Mesendoderm (in vitro differentiated cells): Measurements from ENCODE around the gene RGL3.
"Not testable (repeated sequence)": the region's sequence is repeated elsewhere in the genome, so short reads cannot be mapped to it uniquely, and the experiment has no call there.

ENCODE experiments used
- DNase-seq: peaks from one replicate; pipeline ENCODE4 v3.0.0; 2013
- H2AK5ac ChIP-seq: 2 replicates; pipeline ENCODE4 v1.6.1; 2013; ENCODE audit warnings: low read length, inconsistent platforms
- H2BK120ac ChIP-seq: 2 replicates; pipeline ENCODE4 v1.6.1; 2013; ENCODE audit warnings: low read depth, mild to moderate bottlenecking, low read length, moderate library complexity, mixed read lengths
- H2BK15ac ChIP-seq: replicated peaks from 2 replicates; pipeline ENCODE4 v1.6.1; 2013; ENCODE audit warnings: low read depth, mild to moderate bottlenecking, moderate library complexity
- H2BK5ac ChIP-seq: 2 replicates; pipeline ENCODE4 v1.6.1; 2013; ENCODE audit warnings: low read length, inconsistent platforms
- H3K18ac ChIP-seq: 2 replicates; pipeline ENCODE4 v1.6.1; 2013; ENCODE audit warnings: mild to moderate bottlenecking, low read length, mixed read lengths
- H3K23ac ChIP-seq: one replicate; pipeline ENCODE4 v1.6.1; 2013; ENCODE audit warnings: low read length
- H3K27ac ChIP-seq: 2 replicates; pipeline ENCODE4 v1.5.1; 2013; ENCODE audit warnings: low read depth, mild to moderate bottlenecking, inconsistent platforms, low read length, moderate library complexity
- H3K27me3 ChIP-seq: 2 replicates; pipeline ENCODE4 v1.6.1; 2013; ENCODE audit warnings: low read length, control low read depth, mild to moderate bottlenecking, inconsistent platforms; ENCODE audit not compliant: insufficient read depth, poor library complexity
- H3K36me3 ChIP-seq: 2 replicates; pipeline ENCODE4 v1.6.1; 2013; ENCODE audit warnings: low read length, inconsistent platforms; ENCODE audit not compliant: control insufficient read depth, insufficient read depth
- H3K4ac ChIP-seq: one replicate; pipeline ENCODE4 v1.6.1; 2013; ENCODE audit warnings: low read depth, mild to moderate bottlenecking, low read length, moderate library complexity
- H3K4me1 ChIP-seq: 2 replicates; pipeline ENCODE4 v1.6.1; 2013; ENCODE audit warnings: low read depth, low read length, inconsistent platforms; ENCODE audit not compliant: control insufficient read depth
- H3K4me2 ChIP-seq: 2 replicates; pipeline ENCODE4 v1.6.1; 2013; ENCODE audit warnings: low read length
- H3K4me3 ChIP-seq: 2 replicates; pipeline ENCODE4 v1.5.1; 2013; ENCODE audit warnings: mild to moderate bottlenecking, low read length
- H3K56ac ChIP-seq: one replicate; pipeline ENCODE4 v1.6.1; 2013; ENCODE audit warnings: low read length
- H3K79me1 ChIP-seq: 2 replicates; pipeline ENCODE4 v1.6.1; 2013; ENCODE audit warnings: low read length, inconsistent platforms
- H3K79me2 ChIP-seq: 2 replicates; pipeline ENCODE4 v1.6.1; 2013; ENCODE audit warnings: mild to moderate bottlenecking, low read length; ENCODE audit not compliant: control insufficient read depth, insufficient read depth
- H3K9ac ChIP-seq: 2 replicates; pipeline ENCODE4 v1.6.1; 2013; ENCODE audit warnings: low read length, inconsistent platforms
- H4K5ac ChIP-seq: one replicate; pipeline ENCODE4 v1.6.1; 2013; ENCODE audit warnings: low read length
- H4K8ac ChIP-seq: one replicate; pipeline ENCODE4 v1.6.1; 2013; ENCODE audit warnings: low read depth, mild to moderate bottlenecking, control low read depth, low read length, moderate library complexity
- WGBS: extraction: QIAGEN DNeasy Blood & Tissue Kit; methylation state at CpG from one replicate; pipeline ENCODE4 v1.1.7; 2013; ENCODE audit warnings: low lambda C conversion rate, missing lambda C conversion rate; ENCODE audit not compliant: insufficient coverage; ENCODE audit errors: extremely low coverage; 5-methylcytosine and 5-hydroxymethylcytosine counted together

Gene RGL3

GRCh38 chr19:11463391-11463790 is 44.3 kb upstream of the RGL3 start:
- Histone ChIP-seq H2BK5ac (no peak overlapping the region), H3K27ac (no peak overlapping the region), H2AK5ac (no peak overlapping the region), H3K4ac (no peak overlapping the region), H2BK15ac (no peak overlapping the region), H3K9ac (no peak overlapping the region), H3K79me1 (no peaks in the 10 kb centered on the region), H3K79me2 (no peaks in the 10 kb centered on the region), H4K8ac (no peak overlapping the region), H3K4me2 (no peak overlapping the region), H3K27me3 (no peaks in the 10 kb centered on the region), H3K4me3 (no peak overlapping the region), H3K56ac (no peak overlapping the region), H2BK120ac (no peak overlapping the region), H3K18ac (no peak overlapping the region), H3K23ac (no peak overlapping the region), H3K4me1 (no peaks in the 10 kb centered on the region), H4K5ac (no peak overlapping the region), H3K36me3 (no peaks in the 10 kb centered on the region)
- DNase-seq, result no peak
- no CpG with 5 or more reads among the region's 12 CpGs for WGBS

- Histone ChIP-seq H4K5ac (no peak overlapping the region), H3K36me3 (no peaks in the 10 kb centered on the region), H3K79me1 (no peaks in the 10 kb centered on the region), H3K23ac (no peak overlapping the region), H2BK5ac (no peak overlapping the region), H3K4me3 (no peak overlapping the region), H4K8ac (no peak overlapping the region), H3K56ac (no peak overlapping the region), H3K27ac (no peak overlapping the region), H2BK15ac (no peak overlapping the region), H2AK5ac (no peak overlapping the region), H2BK120ac (no peak overlapping the region), H3K4me2 (no peak overlapping the region), H3K18ac (no peak overlapping the region), H3K4ac (no peak overlapping the region), H3K79me2 (no peaks in the 10 kb centered on the region), H3K4me1 (no peaks in the 10 kb centered on the region), H3K9ac (no peak overlapping the region), H3K27me3 (no peaks in the 10 kb centered on the region)
- DNase-seq, result no peak
- WGBS, result no CpG with 5 or more reads among the region's 2 CpGs
These were observed 42.3 kb upstream of the RGL3 start for GRCh38 chr19:11461453-11461852.

- H3K4me1 ChIP-seq, result no peaks in the 10 kb centered on the region
- no peaks in the 10 kb centered on the region for H3K27me3 ChIP-seq
- H3K18ac ChIP-seq, result no peak overlapping the region
- H3K56ac ChIP-seq, result no peak overlapping the region
- H2BK15ac ChIP-seq, result no peak overlapping the region
- H3K23ac ChIP-seq, result no peak overlapping the region
- no peak overlapping the region for H3K4ac ChIP-seq
- H4K8ac ChIP-seq, result no peak overlapping the region
- H4K5ac ChIP-seq, result no peak overlapping the region
- no peak overlapping the region for H2AK5ac ChIP-seq
- no peak for DNase-seq
- H2BK120ac ChIP-seq, result no peak overlapping the region
- H3K4me3 ChIP-seq, result no peak overlapping the region
- H2BK5ac ChIP-seq, result no peak overlapping the region
- H3K79me1 ChIP-seq, result no peaks in the 10 kb centered on the region
- H3K27ac ChIP-seq, result no peak overlapping the region
- no CpG with 5 or more reads among the region's 4 CpGs for whole genome bisulfite sequencing
- H3K4me2 ChIP-seq, result no peak overlapping the region
- no peaks in the 10 kb centered on the region for H3K79me2 ChIP-seq
- no peaks in the 10 kb centered on the region for H3K36me3 ChIP-seq
- H3K9ac ChIP-seq, result no peak overlapping the region
These were observed 41.1 kb upstream of the RGL3 start for GRCh38 chr19:11460207-11460606.

GRCh38 chr19:11458912-11459311 is 39.8 kb upstream of the RGL3 start:
- H3K27me3 ChIP-seq, H2BK120ac ChIP-seq, H3K27ac ChIP-seq, H2BK5ac ChIP-seq, H4K8ac ChIP-seq, H3K36me3 ChIP-seq, H3K79me1 ChIP-seq, H2BK15ac ChIP-seq, H2AK5ac ChIP-seq, H3K56ac ChIP-seq, H3K4me1 ChIP-seq, H4K5ac ChIP-seq, H3K23ac ChIP-seq, H3K4ac ChIP-seq, H3K79me2 ChIP-seq, DNase-seq, H3K4me3 ChIP-seq, H3K9ac ChIP-seq, H3K18ac ChIP-seq, H3K4me2 ChIP-seq: not testable (repeated sequence)
- no CpG with 5 or more reads among the region's 11 CpGs for WGBS

- no peak overlapping the region for H2BK15ac ChIP-seq
- no peaks in the 10 kb centered on the region for H3K4me1 ChIP-seq
- no peak overlapping the region for H4K5ac ChIP-seq
- H2BK120ac ChIP-seq, result no peak overlapping the region
- H3K27ac ChIP-seq, result no peak overlapping the region
- no peak overlapping the region for H2BK5ac ChIP-seq
- H3K23ac ChIP-seq, result no peak overlapping the region
- no peak overlapping the region for H3K4me2 ChIP-seq
- no peak overlapping the region for H3K56ac ChIP-seq
- H3K79me1 ChIP-seq, result no peaks in the 10 kb centered on the region
- no peak overlapping the region for H3K4me3 ChIP-seq
- H2AK5ac ChIP-seq, result no peak overlapping the region
- H4K8ac ChIP-seq, result no peak overlapping the region
- no peak for DNase-seq
- WGBS, result no CpG with 5 or more reads among the region's 19 CpGs
- H3K79me2 ChIP-seq, result no peaks in the 10 kb centered on the region
- no peaks in the 10 kb centered on the region for H3K36me3 ChIP-seq
- no peak overlapping the region for H3K9ac ChIP-seq
- no peak overlapping the region for H3K18ac ChIP-seq
- no peak overlapping the region for H3K4ac ChIP-seq
- H3K27me3 ChIP-seq, result no peaks in the 10 kb centered on the region
These were observed 39.3 kb upstream of the RGL3 start for GRCh38 chr19:11458236-11458900.

GRCh38 chr19:11457831-11458230 is 38.7 kb upstream of the RGL3 start:
- Histone ChIP-seq H3K9ac (no peak overlapping the region), H4K5ac (no peak overlapping the region), H4K8ac (no peak overlapping the region), H3K4ac (no peak overlapping the region), H2BK5ac (no peak overlapping the region), H3K27ac (no peak overlapping the region), H3K36me3 (no peaks in the 10 kb centered on the region), H2BK15ac (no peak overlapping the region), H2AK5ac (no peak overlapping the region), H3K4me1 (no peaks in the 10 kb centered on the region), H3K79me2 (no peaks in the 10 kb centered on the region), H3K4me3 (no peak overlapping the region), H3K56ac (no peak overlapping the region), H2BK120ac (no peak overlapping the region), H3K18ac (no peak overlapping the region), H3K79me1 (no peaks in the 10 kb centered on the region), H3K23ac (no peak overlapping the region), H3K27me3 (no peaks in the 10 kb centered on the region), H3K4me2 (no peak overlapping the region)
- WGBS, result no CpG with 5 or more reads among the region's 20 CpGs
- DNase-seq, result no peak
